GM20000 (cell line): ENCODE measurements around the gene CTNNA3.

Experiments used
- DNase-seq: peaks from one replicate; pipeline ENCODE4 v3.0.0; 2012; ENCODE audit warnings: low spot score
- CTCF ChIP-seq: IDR thresholded peaks from 2 replicates; pipeline ENCODE4 v1.5.1; 2012; ENCODE audit warnings: mild to moderate bottlenecking, control low read depth; ENCODE audit errors: extremely low read depth, missing control alignments

Gene CTNNA3

GRCh38 chr10:66880292-66880691 lies 815.7 kb downstream of the CTNNA3 start:
- no peak for TF ChIP-seq CTCF
- DNase-seq, result no peak

- no peak for TF ChIP-seq CTCF
- DNase-seq, result no peak
Measured at GRCh38 chr10:66877361-66877760, 818.6 kb downstream of the CTNNA3 start.

GRCh38 chr10:66869635-66870034 lies 826.4 kb downstream of the CTNNA3 start:
- no peak for TF ChIP-seq CTCF

GRCh38 chr10:66862687-66863258 lies 833.2 kb downstream of the CTNNA3 start:
- no peak for DNase-seq

More at GRCh38 chr10:66869635-66870034, 826.4 kb downstream of the CTNNA3 start:
- no peak for DNase-seq

GRCh38 chr10:66860376-66860945 lies 835.5 kb downstream of the CTNNA3 start:
- no peak for DNase-seq
- TF ChIP-seq CTCF, result no peak

More at GRCh38 chr10:66862687-66863258, 833.2 kb downstream of the CTNNA3 start:
- TF ChIP-seq CTCF, result no peak

- DNase-seq, result no peak
- no peak for TF ChIP-seq CTCF
Measured at GRCh38 chr10:66852811-66853210, 843.2 kb downstream of the CTNNA3 start.

- TF ChIP-seq CTCF, result no peak
- DNase-seq, result no peak
Measured at GRCh38 chr10:66848856-66849255, 847.1 kb downstream of the CTNNA3 start.
